ENCODE data around the gene SGK2.

DNA sequence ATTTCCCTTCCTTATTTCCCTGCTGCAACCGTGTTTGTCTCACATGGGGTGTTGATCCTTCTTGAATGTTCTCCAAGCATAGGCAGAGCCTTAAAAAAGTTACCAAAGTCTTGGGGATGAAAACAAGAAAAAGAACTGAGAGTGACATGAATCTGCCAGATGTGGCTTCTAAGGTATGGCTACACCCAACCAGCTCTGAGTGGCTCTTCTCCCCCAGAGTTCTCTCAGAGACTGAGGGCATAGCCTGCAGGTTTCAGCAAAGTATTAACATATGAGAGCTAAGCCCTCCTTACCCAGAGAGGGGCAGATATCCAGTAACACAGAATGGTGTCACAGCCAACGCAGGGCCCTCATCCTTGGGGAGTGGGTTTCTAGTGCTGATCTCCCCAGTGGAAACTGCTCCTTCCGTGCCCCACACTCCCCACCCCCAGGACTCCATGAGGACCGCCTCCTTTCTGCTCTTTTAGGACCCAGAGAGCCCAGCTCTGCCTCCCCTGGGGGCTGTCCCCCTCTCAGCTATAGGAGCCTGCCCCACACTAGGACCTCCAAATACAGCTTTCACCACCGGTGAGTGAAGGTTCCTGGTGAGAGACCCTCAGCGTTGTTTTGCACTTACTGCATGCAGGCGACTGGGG, 23.3 kb upstream of the SGK2 start:
- no peak for TF ChIP-seq POLR2A (IDR thresholded peaks at IDR 0.05; ENCODE audit: extremely low read depth, insufficient read length)
- TF ChIP-seq, protein P1, sequence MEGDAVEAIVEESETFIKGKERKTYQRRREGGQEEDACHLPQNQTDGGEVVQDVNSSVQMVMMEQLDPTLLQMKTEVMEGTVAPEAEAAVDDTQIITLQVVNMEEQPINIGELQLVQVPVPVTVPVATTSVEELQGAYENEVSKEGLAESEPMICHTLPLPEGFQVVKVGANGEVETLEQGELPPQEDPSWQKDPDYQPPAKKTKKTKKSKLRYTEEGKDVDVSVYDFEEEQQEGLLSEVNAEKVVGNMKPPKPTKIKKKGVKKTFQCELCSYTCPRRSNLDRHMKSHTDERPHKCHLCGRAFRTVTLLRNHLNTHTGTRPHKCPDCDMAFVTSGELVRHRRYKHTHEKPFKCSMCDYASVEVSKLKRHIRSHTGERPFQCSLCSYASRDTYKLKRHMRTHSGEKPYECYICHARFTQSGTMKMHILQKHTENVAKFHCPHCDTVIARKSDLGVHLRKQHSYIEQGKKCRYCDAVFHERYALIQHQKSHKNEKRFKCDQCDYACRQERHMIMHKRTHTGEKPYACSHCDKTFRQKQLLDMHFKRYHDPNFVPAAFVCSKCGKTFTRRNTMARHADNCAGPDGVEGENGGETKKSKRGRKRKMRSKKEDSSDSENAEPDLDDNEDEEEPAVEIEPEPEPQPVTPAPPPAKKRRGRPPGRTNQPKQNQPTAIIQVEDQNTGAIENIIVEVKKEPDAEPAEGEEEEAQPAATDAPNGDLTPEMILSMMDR (IDR thresholded peaks at IDR 0.05; ENCODE audit: low read depth, low read length): no peak
